ENCODE data around the gene PSRC1.

The PSRC1 gene

GRCh38 chr1:109247401-109248365, 35.3 kb downstream of the PSRC1 start:
- no peak for DNase-seq (ENCODE audit: low read depth in 2 of 2)

GRCh38 chr1:109246141-109246551, 36.8 kb downstream of the PSRC1 start:
- DNase-seq (ENCODE audit: low read depth in 2 of 2), result no peak

- no peak for DNase-seq (ENCODE audit: low read depth in 2 of 2)
Measured at GRCh38 chr1:109243860-109244552, 38.9 kb downstream of the PSRC1 start.

GRCh38 chr1:109243221-109243620, 39.7 kb downstream of the PSRC1 start:
- no peak for DNase-seq (ENCODE audit: low read depth in 2 of 2)

GRCh38 chr1:109242387-109242786, 40.6 kb downstream of the PSRC1 start:
- no peak for DNase-seq (ENCODE audit: low read depth in 2 of 2)

- DNase-seq (ENCODE audit: low read depth in 2 of 2), result no peak
Measured at GRCh38 chr1:109241841-109242345, 41.1 kb downstream of the PSRC1 start.

GRCh38 chr1:109241344-109241743, 41.6 kb downstream of the PSRC1 start:
- DNase-seq (ENCODE audit: low read depth in 2 of 2), result no peak

- no peak for DNase-seq (ENCODE audit: low read depth in 2 of 2)
Measured at GRCh38 chr1:109240158-109241152, 42.5 kb downstream of the PSRC1 start.

- DNase-seq (ENCODE audit: low read depth in 2 of 2), result no peak
Measured at GRCh38 chr1:109239409-109240068, 43.4 kb downstream of the PSRC1 start.

- no peak for DNase-seq (ENCODE audit: low read depth in 2 of 2)
Measured at GRCh38 chr1:109239047-109239408, 43.9 kb downstream of the PSRC1 start.

GRCh38 chr1:109238382-109238781, 44.6 kb downstream of the PSRC1 start:
- no peak for DNase-seq (ENCODE audit: low read depth in 2 of 2)

GRCh38 chr1:109237512-109237911, 45.4 kb downstream of the PSRC1 start:
- no peak for DNase-seq (ENCODE audit: low read depth in 2 of 2)

- no peak for DNase-seq (ENCODE audit: low read depth in 2 of 2)
Measured at GRCh38 chr1:109235137-109235536, 47.8 kb downstream of the PSRC1 start.

GRCh38 chr1:109231066-109231465, 51.9 kb downstream of the PSRC1 start:
- DNase-seq (ENCODE audit: low read depth in 2 of 2), result no peak
